Mononuclear cell (primary cell): ENCODE results near the gene PRSS48. TPM values are rescaled to one million over a fixed set of nuclear protein-coding genes. Genes with fewer than 3 reads are reported as not detected.

ENCODE experiments used
- H3K27me3 ChIP-seq: 2 replicates; pipeline ENCODE4 v1.6.0; 2011; ENCODE audit warnings: low read length, control low read depth; ENCODE audit not compliant: insufficient read depth
- H3K4me1 ChIP-seq: 2 replicates; pipeline ENCODE4 v1.5.1; 2011; ENCODE audit warnings: mild to moderate bottlenecking, low read length, control low read depth; ENCODE audit not compliant: insufficient read depth
- H3K4me3 ChIP-seq: 2 replicates; pipeline ENCODE4 v1.5.1; 2011; ENCODE audit warnings: mild to moderate bottlenecking, low read length, moderate library complexity
- H3K9me3 ChIP-seq: 2 replicates; pipeline ENCODE4 v1.5.1; 2011; ENCODE audit warnings: low read depth, mild to moderate bottlenecking, control low read depth, low read length
- total RNA-seq: library from RNA; depleted of rRNA; stranded (reverse); fragments of >200 nt; gene quantifications from one replicate; pipeline ENCODE4 v1.2.3, GENCODE V29; 2012

PRSS48 gene
- total RNA-seq, 1 donor, result not detected

DNA sequence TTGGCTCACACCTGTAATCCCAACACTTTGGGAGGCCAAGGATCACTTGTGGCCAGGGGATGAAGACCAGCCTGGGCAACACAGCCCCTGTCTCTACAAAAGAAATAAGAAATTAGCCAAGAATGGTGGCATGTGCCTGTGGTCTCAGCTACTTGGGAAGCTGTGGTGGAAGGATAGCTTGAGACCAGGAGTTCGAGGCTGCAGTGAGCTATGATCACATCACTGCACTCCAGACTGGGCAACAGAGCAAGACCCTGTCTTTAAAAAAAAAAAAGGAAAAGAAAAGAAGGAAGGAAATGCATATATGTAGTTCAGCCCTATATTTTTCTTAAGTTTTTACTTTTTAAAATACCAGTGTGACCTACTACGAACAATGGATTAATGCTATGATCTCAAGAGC lies 15.1 kb downstream of the PRSS48 start:
- Histone ChIP-seq H3K27me3 (no peaks in the 10 kb centered on the region), H3K4me3 (no peak overlapping the region), H3K9me3 (no peaks in the 10 kb centered on the region), H3K4me1 (no peaks in the 10 kb centered on the region)

GRCh38 chr4:151294833-151295496 lies 18.0 kb downstream of the PRSS48 start:
- Histone ChIP-seq H3K9me3 (no peaks in the 10 kb centered on the region), H3K4me3 (no peak overlapping the region), H3K27me3 (no peaks in the 10 kb centered on the region), H3K4me1 (no peaks in the 10 kb centered on the region)

- H3K4me3 ChIP-seq, result no peak overlapping the region
- no peaks in the 10 kb centered on the region for H3K9me3 ChIP-seq
- H3K27me3 ChIP-seq, result no peaks in the 10 kb centered on the region
- no peaks in the 10 kb centered on the region for H3K4me1 ChIP-seq
Observed at GRCh38 chr4:151296227-151296626, 19.3 kb downstream of the PRSS48 start.

GRCh38 chr4:151297170-151297569 lies 20.2 kb downstream of the PRSS48 start:
- no peaks in the 10 kb centered on the region for H3K27me3 ChIP-seq
- no peaks in the 10 kb centered on the region for H3K9me3 ChIP-seq
- no peaks in the 10 kb centered on the region for H3K4me1 ChIP-seq
- H3K4me3 ChIP-seq, result no peak overlapping the region

GRCh38 chr4:151302432-151302831 lies 25.5 kb downstream of the PRSS48 start:
- Histone ChIP-seq H3K27me3 (no peaks in the 10 kb centered on the region), H3K4me3 (no peak overlapping the region), H3K4me1 (no peaks in the 10 kb centered on the region), H3K9me3 (no peaks in the 10 kb centered on the region)

DNA sequence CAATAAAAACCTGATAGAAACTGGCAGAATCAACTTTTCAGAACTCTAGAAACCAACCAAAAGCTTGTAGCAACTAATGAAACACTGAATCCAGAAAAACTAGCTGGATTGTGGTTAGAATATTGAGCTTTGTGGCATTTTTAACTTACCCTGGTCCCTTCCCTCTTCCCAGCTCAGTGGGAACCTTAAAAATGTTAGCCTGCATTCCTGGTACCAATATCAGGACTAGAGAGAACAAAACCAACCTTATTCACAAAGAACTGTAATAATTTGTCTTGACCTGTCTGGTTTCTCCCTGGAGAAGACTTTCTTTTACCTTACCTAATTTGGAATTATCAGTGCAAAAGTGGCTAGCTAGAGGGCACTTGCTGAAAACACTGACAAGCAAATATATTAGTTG lies 27.3 kb downstream of the PRSS48 start:
- no peak overlapping the region for H3K4me3 ChIP-seq
- H3K9me3 ChIP-seq, result no peaks in the 10 kb centered on the region
- H3K4me1 ChIP-seq, result no peaks in the 10 kb centered on the region
- no peaks in the 10 kb centered on the region for H3K27me3 ChIP-seq

GRCh38 chr4:151304755-151305154 lies 27.8 kb downstream of the PRSS48 start:
- no peaks in the 10 kb centered on the region for H3K4me1 ChIP-seq
- H3K4me3 ChIP-seq, result no peak overlapping the region
- H3K9me3 ChIP-seq, result no peaks in the 10 kb centered on the region
- H3K27me3 ChIP-seq, result no peaks in the 10 kb centered on the region

DNA sequence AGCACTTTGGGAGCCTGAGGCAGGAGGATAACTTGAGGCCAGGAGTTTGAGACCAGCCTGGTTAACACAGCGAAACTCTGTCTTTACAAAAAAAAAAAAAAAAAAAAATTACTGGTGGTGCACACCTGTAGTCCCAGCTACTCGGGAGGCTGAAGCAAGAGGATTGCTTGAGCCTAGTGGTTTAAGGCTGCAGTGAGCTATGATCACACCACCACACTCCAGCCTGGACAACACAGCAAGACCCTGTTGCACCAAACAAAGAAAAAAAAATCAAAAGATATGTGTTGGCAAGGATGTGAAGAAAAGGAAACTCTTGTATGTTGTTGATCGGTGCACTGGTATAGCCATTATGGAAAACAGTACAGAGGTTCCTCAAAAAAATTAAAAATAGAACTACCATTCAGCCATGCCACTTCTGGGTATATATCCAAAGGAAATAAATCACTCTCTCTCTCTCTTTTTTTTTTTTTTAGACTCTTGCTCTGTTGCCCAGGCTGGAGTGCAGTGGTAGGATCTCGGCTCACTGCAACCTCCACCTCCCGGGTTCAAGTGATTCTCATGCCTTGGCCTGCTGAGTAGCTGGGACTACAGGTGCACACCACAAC lies 33.3 kb downstream of the PRSS48 start:
- H3K9me3 ChIP-seq, result no peaks in the 10 kb centered on the region
- no peaks in the 10 kb centered on the region for H3K4me1 ChIP-seq
- H3K4me3 ChIP-seq, result no peak overlapping the region
- H3K27me3 ChIP-seq, result no peaks in the 10 kb centered on the region

- H3K4me3 ChIP-seq, result no peak overlapping the region
- H3K4me1 ChIP-seq, result no peaks in the 10 kb centered on the region
- H3K27me3 ChIP-seq, result no peaks in the 10 kb centered on the region
- no peaks in the 10 kb centered on the region for H3K9me3 ChIP-seq
Observed at GRCh38 chr4:151313306-151314009, 36.5 kb downstream of the PRSS48 start.

GRCh38 chr4:151314010-151314355 lies 37.0 kb downstream of the PRSS48 start:
- no peaks in the 10 kb centered on the region for H3K27me3 ChIP-seq
- H3K4me1 ChIP-seq, result no peaks in the 10 kb centered on the region
- no peaks in the 10 kb centered on the region for H3K9me3 ChIP-seq
- H3K4me3 ChIP-seq, result no peak overlapping the region

DNA sequence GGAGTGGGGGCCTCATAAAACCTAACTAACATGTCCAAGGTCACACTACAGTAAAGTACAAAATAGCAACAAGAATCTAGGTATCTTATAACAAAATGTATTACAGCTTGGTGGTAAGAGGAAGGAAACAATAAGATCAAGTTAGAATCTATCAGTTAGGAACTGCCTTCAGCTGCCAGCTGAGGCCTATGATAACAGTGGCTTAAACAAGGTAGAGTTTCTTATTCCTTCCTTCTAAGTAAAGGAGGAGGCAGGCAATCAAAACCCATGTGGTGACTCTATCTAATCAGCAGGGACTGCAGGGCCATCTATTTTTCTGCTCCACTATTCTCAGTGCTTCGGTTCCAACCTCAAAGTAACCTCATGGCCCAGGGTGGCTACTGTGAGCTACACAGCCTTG lies 37.5 kb downstream of the PRSS48 start:
- Histone ChIP-seq H3K4me3 (no peak overlapping the region), H3K9me3 (no peaks in the 10 kb centered on the region), H3K4me1 (no peaks in the 10 kb centered on the region), H3K27me3 (no peaks in the 10 kb centered on the region)

- Histone ChIP-seq H3K9me3 (no peaks in the 10 kb centered on the region), H3K4me3 (no peak overlapping the region), H3K4me1 (no peaks in the 10 kb centered on the region), H3K27me3 (no peaks in the 10 kb centered on the region)
Observed at GRCh38 chr4:151315212-151315886, 38.4 kb downstream of the PRSS48 start.

DNA sequence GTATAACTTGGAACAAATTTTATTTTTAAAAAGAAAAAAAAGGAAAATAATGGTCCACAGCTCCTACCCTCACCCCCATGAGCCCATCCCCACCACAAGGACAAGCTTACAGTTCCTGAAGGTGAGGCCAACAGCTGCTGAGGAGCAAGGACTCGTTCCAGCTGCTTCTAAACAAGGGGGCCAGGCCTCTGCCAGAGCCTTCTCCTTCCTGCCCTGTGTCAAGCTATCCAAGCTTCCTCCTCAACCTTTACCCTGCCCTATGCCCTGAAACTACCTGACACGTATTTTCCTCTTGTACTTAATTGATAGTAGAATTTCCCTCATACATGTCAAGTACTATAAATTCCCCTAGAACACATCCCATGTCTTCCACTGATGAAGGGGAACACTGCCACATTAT lies 39.7 kb downstream of the PRSS48 start:
- no peak overlapping the region for H3K4me3 ChIP-seq
- no peaks in the 10 kb centered on the region for H3K9me3 ChIP-seq
- H3K27me3 ChIP-seq, result peaks cover 6% of the 10 kb centered on the region
- H3K4me1 ChIP-seq, result no peaks in the 10 kb centered on the region

GRCh38 chr4:151318307-151319006 lies 41.5 kb downstream of the PRSS48 start:
- Histone ChIP-seq H3K4me1 (no peaks in the 10 kb centered on the region), H3K9me3 (no peaks in the 10 kb centered on the region), H3K27me3 (peaks cover 22% of the 10 kb centered on the region), H3K4me3 (no peak overlapping the region)

DNA sequence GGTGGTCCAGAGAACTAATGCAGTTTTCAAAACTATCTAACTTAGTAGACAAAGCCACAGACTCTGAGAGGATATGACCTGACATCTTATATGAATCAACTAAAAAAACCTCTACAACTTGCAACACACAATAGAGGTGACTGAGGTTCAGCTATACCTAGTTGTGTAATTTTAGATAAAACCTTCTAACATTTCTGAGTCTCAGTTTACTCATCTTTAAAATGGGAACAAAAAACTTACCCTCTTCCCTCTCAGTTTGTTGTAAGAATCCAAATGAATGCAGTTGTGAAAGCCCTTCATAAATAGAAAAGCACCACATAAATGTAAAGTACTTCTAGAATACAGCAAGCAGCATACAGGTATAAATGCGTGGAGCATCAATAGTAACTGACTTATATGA lies 42.5 kb downstream of the PRSS48 start:
- peaks cover 33% of the 10 kb centered on the region for H3K27me3 ChIP-seq
- no peak overlapping the region for H3K4me3 ChIP-seq
- no peaks in the 10 kb centered on the region for H3K4me1 ChIP-seq
- H3K9me3 ChIP-seq, result no peaks in the 10 kb centered on the region
